ENCODE results near the gene HMGN3. TPM values are rescaled to one million over a fixed set of nuclear protein-coding genes. Genes with fewer than 3 reads are reported as not detected.

HMGN3 gene
- total and polyA plus RNA-seq, 2 of the 13 experiments (the other 11 are each of a cell fraction or from before 2014, with no cell fraction given), result 67.9 to 145 TPM

GRCh38 chr6:79234150-79235022 lies at the start of gene HMGN3 (continued):
- TF ChIP-seq KMT2B (CRISPR knock-in tag; IDR thresholded peaks at IDR 0.05), result peak; percentile 81
- TF ChIP-seq GTF2F1 (IDR thresholded peaks at IDR 0.05; ENCODE audit: low read length), result 0 out of 2 replicates have a peak, but pooled peaks have one; percentile 34
- no peak; the same call in 1 of the 2 replicates for TF ChIP-seq ZNF746 (CRISPR knock-in tag; IDR thresholded peaks at IDR 0.05)
- TF ChIP-seq SAP130 (CRISPR knock-in tag; IDR thresholded peaks at IDR 0.05; ENCODE audit: low read depth), result peak; percentile 64; the same call in 1 of the 2 replicates
- TF ChIP-seq ZNF75D (CRISPR knock-in tag; IDR thresholded peaks at IDR 0.05; ENCODE audit: borderline replicate concordance), result no peak
- no peak for TF ChIP-seq ZNF17 (CRISPR knock-in tag; IDR thresholded peaks at IDR 0.05)
- TF ChIP-seq MXD4 (CRISPR knock-in tag; IDR thresholded peaks at IDR 0.05), result peak; percentile 27; the same call in 1 of the 2 replicates
- TF ChIP-seq PLSCR1 (CRISPR knock-in tag; IDR thresholded peaks at IDR 0.05; ENCODE audit: borderline replicate concordance), result no peak; the same call in 1 of the 2 replicates
- TF ChIP-seq ZSCAN12 (CRISPR knock-in tag; IDR thresholded peaks at IDR 0.05), result peak; percentile 67; the same call in 1 of the 2 replicates
- no peak for TF ChIP-seq SUZ12 (IDR thresholded peaks at IDR 0.05; ENCODE audit: low read depth, low read length)
- TF ChIP-seq TFDP1 (CRISPR knock-in tag; IDR thresholded peaks at IDR 0.05; ENCODE audit: borderline replicate concordance), result peak; percentile 94
- peak; percentile 47; the same call in 1 of the 2 replicates for TF ChIP-seq ZBED4 (CRISPR knock-in tag; IDR thresholded peaks at IDR 0.05; ENCODE audit: borderline replicate concordance)
- peak; percentile 96 for TF ChIP-seq MXD3 (CRISPR knock-in tag; IDR thresholded peaks at IDR 0.05)
- peak; percentile 65 for TF ChIP-seq MED1 (CRISPR knock-in tag; IDR thresholded peaks at IDR 0.05)
- TF ChIP-seq NFE2L2 (IDR thresholded peaks at IDR 0.05; ENCODE audit: low read length), result no peak
- peak; percentile 91 for TF ChIP-seq ZNF292 (CRISPR knock-in tag; IDR thresholded peaks at IDR 0.05; ENCODE audit: borderline replicate concordance, low read depth)
- TF ChIP-seq ZNF773 (CRISPR knock-in tag; IDR thresholded peaks at IDR 0.05; ENCODE audit: borderline replicate concordance), result 0 out of 2 replicates have a peak, but pooled peaks have one; percentile 29
- TF ChIP-seq MAFF (IDR thresholded peaks at IDR 0.05; ENCODE audit: low read depth, low read length), result no peak
- TF ChIP-seq ESRRA (CRISPR knock-in tag; IDR thresholded peaks at IDR 0.05; ENCODE audit: low read depth), result peak; percentile 9
- peak; percentile 94 for TF ChIP-seq ZNF670 (CRISPR knock-in tag; IDR thresholded peaks at IDR 0.05; ENCODE audit: borderline replicate concordance)
- TF ChIP-seq ZNF383 (CRISPR knock-in tag; IDR thresholded peaks at IDR 0.05; ENCODE audit: borderline replicate concordance), result no peak
- TF ChIP-seq ZBTB21 (CRISPR knock-in tag; IDR thresholded peaks at IDR 0.05), result no peak
- peak; percentile 40; the same call in 1 of the 2 replicates for TF ChIP-seq TAF1 (CRISPR knock-in tag; IDR thresholded peaks at IDR 0.05)

All from HepG2 (cell line).